ENCODE measurements around the gene ZNF689.

ZNF689 gene

DNA sequence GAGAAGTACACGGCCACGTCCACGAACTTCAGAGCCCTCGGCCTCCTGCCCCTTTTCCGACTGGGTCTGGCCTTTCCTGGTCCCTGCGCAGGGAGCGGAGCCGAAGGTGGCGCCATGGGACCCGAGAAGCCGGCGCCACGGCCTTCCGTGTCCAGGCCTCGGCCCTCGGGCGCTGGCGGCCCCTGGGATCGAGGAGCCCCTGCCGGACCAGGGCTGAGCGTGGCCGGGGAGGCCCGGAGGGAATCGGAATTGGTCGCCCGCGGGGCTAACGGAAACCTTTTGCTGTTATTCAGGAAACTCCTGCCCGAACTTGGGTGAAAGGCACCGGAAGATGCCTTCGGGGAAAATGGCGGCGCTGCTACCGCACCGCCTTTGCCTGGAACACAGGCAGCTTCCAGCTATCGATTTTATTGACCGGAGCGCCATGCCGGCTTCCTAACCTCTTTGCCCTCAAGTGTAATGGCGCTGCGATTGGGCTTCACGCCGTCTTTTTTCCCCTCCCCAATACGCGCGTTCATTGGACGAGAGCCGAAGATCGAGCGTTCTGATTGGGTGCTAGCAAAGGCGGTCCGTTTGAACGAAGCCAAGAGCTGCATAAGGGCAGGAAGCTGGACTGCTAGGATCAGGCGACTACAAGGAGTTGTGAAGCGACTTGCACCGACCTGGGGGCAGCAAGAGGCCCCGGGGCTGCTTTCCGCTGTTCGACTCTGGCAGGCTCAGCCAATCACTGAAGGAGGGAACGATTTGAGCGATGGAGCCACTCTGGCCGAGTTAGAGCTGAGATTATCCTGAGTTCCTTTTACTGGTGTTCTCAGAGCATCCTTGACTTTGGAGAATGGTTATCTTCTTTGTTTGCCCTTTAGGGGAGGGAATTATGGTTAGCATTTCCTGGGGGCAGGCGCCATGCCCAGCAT is at the start of gene ZNF689:
ZNF689 (minus strand) TSS at position 464 of the 914 bp plus-strand sequence; CDS start at position 116, 348 bp downstream.
- TF ChIP-seq, protein P1, sequence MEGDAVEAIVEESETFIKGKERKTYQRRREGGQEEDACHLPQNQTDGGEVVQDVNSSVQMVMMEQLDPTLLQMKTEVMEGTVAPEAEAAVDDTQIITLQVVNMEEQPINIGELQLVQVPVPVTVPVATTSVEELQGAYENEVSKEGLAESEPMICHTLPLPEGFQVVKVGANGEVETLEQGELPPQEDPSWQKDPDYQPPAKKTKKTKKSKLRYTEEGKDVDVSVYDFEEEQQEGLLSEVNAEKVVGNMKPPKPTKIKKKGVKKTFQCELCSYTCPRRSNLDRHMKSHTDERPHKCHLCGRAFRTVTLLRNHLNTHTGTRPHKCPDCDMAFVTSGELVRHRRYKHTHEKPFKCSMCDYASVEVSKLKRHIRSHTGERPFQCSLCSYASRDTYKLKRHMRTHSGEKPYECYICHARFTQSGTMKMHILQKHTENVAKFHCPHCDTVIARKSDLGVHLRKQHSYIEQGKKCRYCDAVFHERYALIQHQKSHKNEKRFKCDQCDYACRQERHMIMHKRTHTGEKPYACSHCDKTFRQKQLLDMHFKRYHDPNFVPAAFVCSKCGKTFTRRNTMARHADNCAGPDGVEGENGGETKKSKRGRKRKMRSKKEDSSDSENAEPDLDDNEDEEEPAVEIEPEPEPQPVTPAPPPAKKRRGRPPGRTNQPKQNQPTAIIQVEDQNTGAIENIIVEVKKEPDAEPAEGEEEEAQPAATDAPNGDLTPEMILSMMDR (IDR thresholded peaks at IDR 0.05; ENCODE audit: extremely low read depth, insufficient read depth, missing control alignments): no peak
- in situ Hi-C loops (cut with MboI; ENCODE audit: low pct_unique_long_range_greater_than_20kb, low sequenced_read_pairs, unreplicated experiment): loop anchor here (10.0 to 25.0 kb wide), 2 partner anchors 175 to 498 kb away; partner anchors contain the start of genes DCTPP1, GDPD3 and MAPK3
- DNase-seq (ENCODE audit: low spot score): peak; percentile 98

DNA sequence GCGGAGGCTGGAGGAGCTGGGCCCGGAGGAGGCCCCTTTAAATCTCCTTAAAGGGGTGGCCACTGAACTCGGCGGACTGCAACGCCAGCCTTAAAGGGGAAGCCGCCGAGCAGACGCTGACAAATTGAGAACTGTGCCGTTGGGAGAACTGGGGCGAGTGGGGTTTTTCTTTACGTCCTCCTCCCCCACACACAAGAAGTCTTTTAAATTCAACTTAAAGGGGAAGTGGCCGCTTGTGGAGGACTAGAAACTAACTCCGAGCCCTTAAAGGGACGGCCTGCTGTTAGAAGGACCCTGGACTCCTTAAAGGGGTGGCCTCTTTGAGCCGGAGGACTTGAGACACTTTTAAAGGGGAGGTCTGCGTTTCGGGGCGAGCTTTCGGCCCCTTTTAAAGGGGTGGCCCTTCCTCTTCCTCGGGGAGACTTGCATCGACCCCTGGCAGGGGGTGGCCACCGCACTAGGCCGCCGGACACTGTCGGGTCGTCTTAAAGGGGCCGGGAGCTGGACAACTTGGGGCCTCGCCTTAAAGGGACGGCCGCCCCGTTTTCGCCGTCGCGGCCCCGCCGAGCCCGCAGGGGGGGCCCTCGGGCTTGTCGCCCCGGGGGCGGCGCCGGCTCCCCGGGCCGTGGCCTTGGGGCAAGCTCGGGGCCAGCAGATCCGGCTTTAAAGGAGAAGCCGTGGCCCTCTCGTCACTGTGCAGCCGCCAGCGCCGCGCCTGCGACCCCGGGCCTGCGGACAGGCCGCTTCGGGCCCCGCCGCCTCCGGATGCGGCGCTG is 48.7 kb upstream of the ZNF689 start:
- TF ChIP-seq, protein P1 (IDR thresholded peaks at IDR 0.05; ENCODE audit: extremely low read depth, insufficient read depth, missing control alignments): peak; percentile 33
- DNase-seq (ENCODE audit: low spot score): peak; percentile 91
- in situ Hi-C loops (cut with MboI; ENCODE audit: low pct_unique_long_range_greater_than_20kb, low sequenced_read_pairs, unreplicated experiment): no loop called here

DNA sequence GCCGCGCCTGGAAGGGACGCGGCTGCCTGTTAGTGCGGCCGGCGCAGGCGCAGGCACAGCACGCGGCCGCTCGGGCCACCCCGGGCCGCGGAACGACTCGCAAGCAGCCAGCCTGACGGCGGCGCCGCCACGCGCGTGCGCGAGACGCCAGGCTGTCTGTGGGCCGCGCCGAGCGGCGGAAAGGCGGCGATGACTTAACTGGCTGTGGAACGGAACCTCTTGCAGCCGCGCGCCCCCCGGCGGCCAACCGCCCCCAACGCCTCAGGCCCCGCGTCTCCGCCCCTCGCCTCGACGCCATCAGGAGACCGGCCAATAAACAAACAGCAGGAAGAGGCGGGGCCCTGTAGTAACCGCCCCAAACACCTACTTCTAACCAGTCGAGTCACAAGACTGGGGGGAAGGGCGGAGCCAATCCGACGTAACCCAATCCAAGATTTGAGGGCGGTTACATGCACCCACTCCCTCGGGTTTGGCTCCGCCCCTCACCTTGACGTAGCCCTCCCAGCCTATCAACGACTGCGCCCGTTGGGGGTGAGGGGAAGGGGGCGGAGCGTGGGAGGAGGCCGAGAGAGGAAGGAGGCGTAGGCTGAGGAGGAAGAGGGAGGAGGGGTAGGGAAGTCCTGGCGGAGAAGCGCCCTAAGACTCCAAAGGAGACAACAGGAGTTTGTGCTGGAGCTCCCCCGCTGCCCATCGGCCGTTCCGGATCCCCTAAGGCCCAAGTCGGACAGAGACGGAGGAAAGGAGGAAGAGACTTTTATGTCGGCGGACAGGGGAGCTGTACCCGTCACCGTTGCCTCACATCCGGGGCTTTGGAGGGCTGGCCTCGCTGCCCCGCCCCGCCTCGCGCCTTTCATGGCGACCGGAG is 47.9 kb upstream of the ZNF689 start, which contains the start of gene FBRS:
FBRS (plus strand) TSS at position 566 of the 865 bp plus-strand sequence. CDS start 1,088 bp downstream, outside the sequence.
- in situ Hi-C loops (cut with MboI; ENCODE audit: low pct_unique_long_range_greater_than_20kb, low sequenced_read_pairs, unreplicated experiment): no loop called here
- TF ChIP-seq, protein P1 (IDR thresholded peaks at IDR 0.05; ENCODE audit: extremely low read depth, insufficient read depth, missing control alignments): peak; percentile 94
- DNase-seq (ENCODE audit: low spot score): peak; percentile 98

DNA sequence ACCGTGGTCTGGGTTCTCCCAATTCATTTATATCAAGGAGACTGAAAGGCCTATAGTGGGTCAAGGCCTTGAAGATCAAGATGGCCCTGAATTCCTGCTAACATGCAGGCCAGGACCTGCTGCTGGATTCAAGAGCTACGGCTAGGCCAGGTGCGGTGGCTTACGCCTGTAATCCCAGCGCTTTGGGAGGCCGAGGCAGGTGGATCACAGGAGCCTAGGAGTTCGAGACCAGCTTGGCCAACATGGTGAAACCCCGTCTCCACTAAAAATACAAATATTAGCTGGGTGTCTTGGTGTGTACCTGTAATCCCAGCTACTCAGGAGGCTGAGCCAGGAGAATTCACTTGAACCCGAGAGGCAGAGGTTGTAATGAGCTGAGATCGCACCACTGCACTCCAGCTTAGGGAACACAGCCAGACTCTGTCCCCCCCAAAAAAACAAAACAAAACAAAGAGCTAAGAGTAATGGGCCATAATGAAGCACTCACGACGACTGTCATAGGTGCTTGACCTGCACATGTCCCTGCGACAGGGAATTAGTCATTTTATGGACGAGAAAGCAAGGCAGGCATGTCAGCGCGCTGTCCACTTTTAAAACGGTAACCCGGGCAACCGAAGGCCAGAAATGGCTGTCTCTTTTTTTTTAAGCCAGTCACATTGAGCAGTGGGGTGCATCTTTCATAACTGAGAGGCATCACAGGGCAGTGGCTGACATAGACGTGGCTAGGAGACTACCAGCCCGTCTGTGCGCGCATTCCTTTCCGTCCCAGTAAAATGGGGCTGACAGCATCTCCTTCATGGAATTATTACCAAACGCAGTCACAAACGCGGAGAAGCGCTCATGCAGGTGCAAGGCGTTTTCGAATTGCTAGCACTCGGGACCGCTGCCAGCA is 47.0 kb upstream of the ZNF689 start:
- in situ Hi-C loops (cut with MboI; ENCODE audit: low pct_unique_long_range_greater_than_20kb, low sequenced_read_pairs, unreplicated experiment): no loop called here
- TF ChIP-seq, protein P1 (IDR thresholded peaks at IDR 0.05; ENCODE audit: extremely low read depth, insufficient read depth, missing control alignments): no peak
- peak; percentile 28 for DNase-seq (ENCODE audit: low spot score)

DNA sequence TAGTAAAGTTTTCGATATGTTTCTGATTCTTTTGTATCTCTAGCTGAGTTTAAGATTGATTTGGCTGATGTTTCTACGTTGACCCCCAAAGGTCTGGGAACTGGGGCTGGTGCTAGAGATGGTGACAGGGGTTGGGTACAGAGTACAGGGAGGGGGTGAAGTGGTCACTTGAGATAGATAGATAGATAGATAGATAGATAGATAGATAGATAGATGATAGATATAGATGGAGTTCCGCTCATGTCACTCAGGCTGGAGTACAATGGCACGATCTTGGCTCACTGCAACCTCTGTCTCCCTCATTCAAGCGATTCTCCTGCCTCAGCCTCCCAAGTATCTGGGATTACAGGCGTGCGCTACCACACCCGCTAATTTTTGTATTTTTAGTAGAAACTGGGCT is 46.2 kb upstream of the ZNF689 start:
- in situ Hi-C loops (cut with MboI; ENCODE audit: low pct_unique_long_range_greater_than_20kb, low sequenced_read_pairs, unreplicated experiment): no loop called here
- DNase-seq (ENCODE audit: low spot score): no peak
- TF ChIP-seq, protein P1 (IDR thresholded peaks at IDR 0.05; ENCODE audit: extremely low read depth, insufficient read depth, missing control alignments): no peak
